ENCODE data around the gene CCDC177.
"Not testable (repeated sequence)": the region's sequence is repeated elsewhere in the genome, so short reads cannot be mapped to it uniquely, and the experiment has no call there.

Gene CCDC177

DNA sequence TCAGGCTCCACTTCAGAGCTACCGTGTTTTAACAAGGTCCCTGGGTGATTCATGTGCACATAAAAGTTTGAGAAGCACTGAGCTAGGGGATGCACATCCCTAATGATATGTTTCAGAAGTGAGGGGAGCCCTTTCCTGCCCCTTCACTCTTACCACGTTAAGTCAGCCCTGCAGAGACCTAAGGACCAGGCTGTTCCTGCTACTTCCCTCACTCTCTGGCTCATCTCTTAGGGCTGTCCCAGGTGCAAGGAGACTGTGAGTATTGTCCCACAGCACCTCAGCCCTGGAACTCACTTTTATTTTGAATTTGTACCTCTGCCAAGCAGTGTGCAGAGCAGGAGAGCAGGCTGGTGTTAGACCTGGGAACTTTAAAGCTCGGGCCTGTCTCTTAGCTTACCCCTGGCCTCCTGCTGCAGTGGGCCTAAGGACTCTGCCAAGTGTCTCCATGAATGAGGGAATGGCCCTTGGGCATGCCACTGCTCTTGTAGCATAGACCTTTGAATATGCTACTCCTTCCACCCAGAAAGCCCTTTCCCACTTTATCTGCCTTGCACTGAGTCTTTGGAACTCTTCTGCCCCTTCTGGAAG, 25.7 kb upstream of the CCDC177 start:
- no peak for DNase-seq (ENCODE audit: low read depth, low spot score)

DNA sequence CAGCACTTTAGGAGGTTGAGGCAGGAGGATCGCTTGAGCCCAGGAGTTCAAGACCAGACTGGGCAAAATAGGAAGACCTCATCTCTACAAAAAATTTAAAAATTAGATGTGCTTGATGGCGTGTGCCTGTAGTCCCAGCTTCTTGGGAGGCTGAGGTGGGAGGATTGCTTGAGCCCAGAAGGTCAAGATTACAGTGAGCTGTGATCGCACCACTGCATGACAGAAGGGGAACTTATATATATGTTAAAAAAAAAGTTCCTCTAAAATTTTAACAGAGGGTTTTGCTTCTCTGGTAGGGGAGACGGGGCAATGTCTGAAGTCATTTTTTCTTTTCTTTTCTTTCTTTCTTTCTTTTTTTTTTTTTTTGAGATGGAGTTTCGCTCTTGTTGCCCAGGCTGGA, 24.8 kb upstream of the CCDC177 start:
- not testable (repeated sequence) for DNase-seq (ENCODE audit: low read depth, low spot score)

DNA sequence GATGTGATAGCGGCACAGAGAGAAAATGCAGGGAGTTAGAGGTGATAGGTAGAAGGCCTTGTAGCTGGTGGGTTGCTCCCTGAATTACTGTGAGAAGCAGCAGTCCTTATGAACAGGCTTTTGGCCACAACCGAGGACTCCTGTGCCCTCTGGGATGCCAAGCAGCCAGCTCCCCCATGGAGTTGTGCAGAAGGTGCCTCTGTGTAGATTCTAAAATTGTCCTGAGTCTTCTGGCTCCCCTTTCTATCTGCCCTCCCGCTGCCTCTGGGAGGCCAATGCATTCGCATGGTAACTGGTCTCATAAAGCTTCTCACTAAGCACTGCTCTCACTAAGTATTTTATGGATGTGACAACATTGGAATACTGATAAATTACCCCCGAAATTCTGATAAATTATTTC, 20.7 kb upstream of the CCDC177 start:
- no peak for DNase-seq (ENCODE audit: low read depth, low spot score)

DNA sequence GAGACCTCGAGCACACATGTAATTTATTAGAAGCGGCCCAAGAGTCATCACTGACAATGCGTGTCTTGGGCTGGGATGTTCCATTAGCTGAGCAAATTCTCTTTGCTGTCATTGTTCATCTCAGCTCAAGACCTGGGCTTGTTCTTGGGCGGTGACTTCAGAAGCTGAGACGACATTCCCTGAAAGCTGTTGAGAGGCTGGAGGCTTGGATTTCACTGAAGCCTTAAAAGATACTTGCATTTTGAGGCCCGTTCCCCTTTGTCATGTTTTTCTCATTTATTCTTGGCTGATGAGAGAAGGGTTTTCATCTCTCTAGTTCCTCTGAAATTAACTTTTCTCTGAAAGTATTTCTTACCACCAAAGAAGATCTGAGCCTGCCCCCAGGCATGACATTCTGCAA, 20.2 kb upstream of the CCDC177 start:
- no peak for DNase-seq (ENCODE audit: low read depth, low spot score)

GRCh38 chr14:69593018-69593677, 18.5 kb upstream of the CCDC177 start:
- no peak for DNase-seq (ENCODE audit: low read depth, low spot score)

DNA sequence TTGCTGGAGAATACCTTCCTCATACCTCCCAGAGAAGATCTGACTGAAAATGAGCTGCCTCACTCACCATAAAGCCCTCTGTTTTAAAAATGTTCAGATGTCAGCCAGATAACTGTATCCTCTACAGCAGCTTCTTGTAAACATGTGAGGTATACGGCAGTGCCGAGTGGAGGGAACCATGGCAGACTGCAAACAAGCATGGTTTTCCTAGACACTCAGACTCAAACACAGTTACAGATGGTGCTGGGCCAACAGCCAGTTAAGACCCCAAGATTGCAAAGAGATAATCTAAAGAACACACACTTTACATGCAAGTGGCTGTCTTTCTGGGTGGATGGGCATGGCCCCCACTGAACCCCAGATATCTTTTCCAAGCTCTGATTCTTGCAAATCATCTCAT, 16.6 kb upstream of the CCDC177 start:
- no peak for DNase-seq (ENCODE audit: low read depth, low spot score)

DNA sequence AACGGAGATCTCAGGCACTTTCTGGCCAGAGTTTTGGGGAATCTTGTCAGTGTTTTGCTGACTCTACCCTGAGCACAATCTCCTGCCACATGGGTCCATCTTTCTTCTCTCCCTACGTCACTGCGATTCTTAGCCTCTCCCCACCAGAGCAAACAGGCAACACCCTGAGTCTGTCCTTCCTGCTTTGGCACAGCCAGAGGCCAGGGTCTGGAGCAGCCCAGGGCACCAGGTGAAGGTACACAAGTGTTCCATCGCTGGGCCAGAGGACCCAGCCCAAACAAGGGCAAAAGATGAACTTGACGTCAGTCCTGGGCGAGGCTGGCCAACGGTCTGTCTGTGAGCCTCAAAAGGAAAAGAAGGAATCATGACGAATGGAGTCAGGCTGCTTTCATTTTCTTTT, 12.7 kb upstream of the CCDC177 start:
- no peak for DNase-seq (ENCODE audit: low read depth, low spot score)

GRCh38 chr14:69586404-69586803, 11.7 kb upstream of the CCDC177 start:
- DNase-seq (ENCODE audit: low read depth, low spot score): no peak

- DNase-seq (ENCODE audit: low read depth, low spot score): no peak
Measured at GRCh38 chr14:69584389-69584788, 9.7 kb upstream of the CCDC177 start.

DNA sequence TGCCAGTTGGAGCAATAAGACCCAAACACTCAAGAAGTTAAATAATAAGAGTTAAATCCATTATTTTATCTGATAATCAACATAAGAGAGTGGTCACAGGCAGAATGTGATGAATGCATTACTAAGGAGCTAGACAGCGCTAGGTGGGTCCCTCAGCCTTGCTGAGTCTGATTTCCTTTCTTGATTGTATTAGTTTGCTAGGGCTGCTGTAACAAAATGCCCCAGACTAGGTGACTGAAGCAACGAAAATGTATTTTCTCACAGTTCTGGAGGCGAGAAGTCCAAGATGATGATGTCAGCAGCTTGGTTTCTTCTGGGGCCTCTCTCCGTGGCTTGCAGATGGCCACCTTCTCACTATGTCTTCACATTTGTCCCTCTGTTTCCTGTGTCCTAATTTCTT, 8.2 kb upstream of the CCDC177 start:
- DNase-seq (ENCODE audit: low read depth, low spot score): no peak

GRCh38 chr14:69582212-69582611, 7.5 kb upstream of the CCDC177 start:
- DNase-seq (ENCODE audit: low read depth, low spot score): no peak

- no peak for DNase-seq (ENCODE audit: low read depth, low spot score)
Measured at GRCh38 chr14:69581316-69581935, 6.8 kb upstream of the CCDC177 start.

DNA sequence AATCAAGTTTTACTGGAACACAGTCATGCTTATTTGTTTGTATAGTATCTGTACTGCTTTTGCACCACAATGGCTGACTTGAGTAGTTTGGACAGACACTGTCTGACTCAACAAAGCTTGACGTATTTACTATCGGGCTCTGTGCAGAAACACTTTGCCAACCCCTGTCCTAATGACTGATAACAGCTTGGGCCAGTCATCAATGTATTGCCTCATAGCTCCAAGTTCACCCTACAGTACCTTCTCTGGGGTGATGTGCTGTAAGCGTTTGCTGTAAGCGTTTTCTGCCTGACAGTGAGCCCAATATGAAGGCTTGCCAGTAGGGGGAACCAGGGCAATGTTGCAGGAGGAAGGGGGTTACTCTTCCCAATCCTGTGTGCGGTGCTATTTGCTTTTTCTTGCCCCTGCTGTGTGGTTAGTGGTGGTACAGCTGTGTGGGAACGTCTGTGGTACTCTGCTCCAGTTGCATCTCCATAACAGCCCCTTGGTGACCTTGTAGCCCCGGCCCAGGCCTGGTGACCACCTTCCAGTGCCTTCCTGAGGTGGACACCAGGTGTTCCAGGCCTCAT, 5.4 kb upstream of the CCDC177 start:
- no peak for DNase-seq (ENCODE audit: low read depth, low spot score)

GRCh38 chr14:69579476-69579875, 4.8 kb upstream of the CCDC177 start:
- DNase-seq (ENCODE audit: low read depth, low spot score): no peak

DNA sequence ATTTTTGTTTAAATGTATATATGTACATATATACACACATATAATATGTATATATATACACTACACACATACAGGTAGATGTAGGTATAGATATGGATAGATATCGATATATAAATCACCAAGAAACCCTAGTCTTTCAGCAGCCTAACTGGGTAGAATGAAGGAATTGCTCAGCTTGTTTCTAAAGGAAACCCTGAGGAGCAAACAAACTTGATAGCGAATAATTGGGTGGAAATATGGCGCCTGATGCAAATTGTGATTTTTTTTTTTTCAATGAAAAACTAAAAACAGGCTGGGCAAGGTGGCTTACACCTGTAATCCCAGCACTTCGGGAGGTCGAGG, 254 bp upstream of the CCDC177 start:
- no peak for DNase-seq (ENCODE audit: low read depth, low spot score)

DNA sequence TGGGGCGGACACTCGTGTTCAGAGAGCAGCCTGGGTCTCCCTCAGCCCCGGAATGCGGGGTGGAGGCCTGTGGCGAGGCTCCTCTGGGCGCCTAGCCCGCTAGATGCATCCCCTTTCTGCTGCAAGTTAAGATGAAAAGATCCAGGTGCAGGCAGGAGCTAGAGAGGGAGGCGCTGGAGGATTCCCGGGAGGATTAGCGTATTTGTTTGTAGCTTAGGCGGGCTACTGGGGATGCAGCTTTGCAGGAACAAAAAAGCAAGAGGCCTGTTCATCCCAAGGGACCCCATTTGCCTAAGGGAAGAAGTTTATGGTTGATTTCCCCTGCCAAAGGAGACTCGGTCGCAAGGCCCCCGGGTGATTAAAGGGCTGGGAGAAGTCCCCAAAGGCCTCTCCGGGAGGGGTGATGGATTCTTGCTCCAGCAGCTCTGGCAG, 824 bp downstream of the CCDC177 start:
- DNase-seq (ENCODE audit: low read depth, low spot score): no peak

DNA sequence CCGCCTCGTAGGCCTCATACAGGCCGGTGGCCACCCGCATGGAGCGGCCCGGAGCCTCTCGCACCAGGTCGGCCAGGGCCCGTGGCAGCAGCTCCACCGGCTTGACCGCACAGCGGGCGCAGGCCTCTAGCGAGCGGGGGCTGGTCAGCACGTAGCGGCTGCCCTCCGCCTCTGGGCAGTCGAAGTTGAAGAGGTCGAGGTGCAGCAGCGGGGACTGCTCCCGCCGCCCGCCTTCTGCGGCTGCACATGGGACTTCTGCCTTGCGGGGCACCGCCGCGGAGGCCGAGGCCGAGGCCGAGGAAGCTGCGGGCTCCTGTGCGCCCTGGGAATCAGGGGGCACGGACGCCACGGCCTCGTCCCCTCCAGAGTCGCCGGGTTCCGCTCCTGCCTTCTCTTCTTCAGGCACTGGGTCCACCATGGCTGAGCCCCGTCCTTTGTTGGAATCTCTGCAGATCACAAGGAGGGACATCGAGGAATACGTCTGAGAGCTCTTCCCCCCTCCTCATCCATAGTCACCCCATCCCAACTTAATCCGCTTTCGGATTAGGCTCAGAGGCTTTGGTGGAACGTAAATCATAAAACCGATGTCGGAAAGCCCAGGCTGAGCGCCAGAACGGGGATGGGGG, 1.4 kb downstream of the CCDC177 start:
- no peak for DNase-seq (ENCODE audit: low read depth, low spot score)

GRCh38 chr14:69572841-69573135, 1.9 kb downstream of the CCDC177 start:
- no peak for DNase-seq (ENCODE audit: low read depth, low spot score)

GRCh38 chr14:69572030-69572840, 2.4 kb downstream of the CCDC177 start:
- no peak for DNase-seq (ENCODE audit: low read depth, low spot score)

- DNase-seq (ENCODE audit: low read depth, low spot score): no peak
Measured at GRCh38 chr14:69571449-69572029, 3.1 kb downstream of the CCDC177 start.

GRCh38 chr14:69570836-69571330, 3.8 kb downstream of the CCDC177 start:
- DNase-seq (ENCODE audit: low read depth, low spot score): no peak

Measured in iPS DF 19.7 (cell line).